NCI-H2196 treated with DMSO at 0.1 percent for 48 hours (cell line): ENCODE measurements around the gene BARHL2.

Experiments
- DNase-seq: peaks from one replicate; lab custom pipeline; 2025; ENCODE audit not compliant: unreplicated experiment; lab: John Stamatoyannopoulos, UW

The BARHL2 gene

DNA sequence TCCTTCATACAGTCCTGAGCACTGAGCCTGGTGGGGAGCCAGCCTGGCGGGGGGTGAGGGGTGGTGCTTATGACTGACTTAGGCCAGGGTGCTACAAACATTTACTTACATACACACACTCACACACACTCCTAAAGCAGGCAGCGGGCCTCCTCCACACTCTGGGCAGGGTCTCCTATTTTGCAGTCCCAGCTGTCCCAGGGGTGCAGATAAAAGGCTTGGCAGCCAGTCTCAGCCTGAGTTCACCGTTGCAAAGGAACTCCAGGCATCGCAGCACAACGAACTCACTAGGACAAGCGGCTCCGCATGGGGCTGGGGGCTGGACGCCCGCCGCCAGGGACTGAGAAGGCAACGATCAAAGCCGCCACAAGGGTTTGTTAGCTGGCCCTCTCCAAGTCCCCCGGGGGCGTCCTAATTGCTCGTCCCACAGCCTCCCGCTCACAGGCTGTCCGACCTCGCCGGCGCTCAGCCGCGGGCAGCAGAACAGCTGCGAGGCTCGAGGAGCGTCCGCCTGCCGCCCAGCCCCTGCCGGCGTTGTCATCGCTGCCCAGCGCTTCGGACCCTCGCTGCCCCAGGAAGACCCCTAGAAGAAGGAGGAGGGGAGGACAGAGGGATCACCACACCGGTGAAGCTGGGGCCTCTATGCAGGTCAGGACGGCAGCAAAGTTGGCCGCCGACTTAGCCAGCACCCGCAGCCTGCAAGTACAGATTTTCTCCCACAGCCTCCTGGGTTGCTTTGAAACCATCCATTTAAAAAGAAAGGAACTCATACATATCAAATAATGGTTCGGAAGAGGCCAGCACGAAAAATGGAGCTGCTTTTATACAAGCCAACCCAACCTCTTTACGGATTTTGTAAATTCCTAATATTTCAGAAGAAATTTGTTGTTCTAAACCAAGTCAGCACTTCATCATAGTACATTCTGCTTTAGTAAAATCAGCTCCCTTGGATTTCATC lies 6.2 kb downstream of the BARHL2 start:
- no peak for DNase-seq

DNA sequence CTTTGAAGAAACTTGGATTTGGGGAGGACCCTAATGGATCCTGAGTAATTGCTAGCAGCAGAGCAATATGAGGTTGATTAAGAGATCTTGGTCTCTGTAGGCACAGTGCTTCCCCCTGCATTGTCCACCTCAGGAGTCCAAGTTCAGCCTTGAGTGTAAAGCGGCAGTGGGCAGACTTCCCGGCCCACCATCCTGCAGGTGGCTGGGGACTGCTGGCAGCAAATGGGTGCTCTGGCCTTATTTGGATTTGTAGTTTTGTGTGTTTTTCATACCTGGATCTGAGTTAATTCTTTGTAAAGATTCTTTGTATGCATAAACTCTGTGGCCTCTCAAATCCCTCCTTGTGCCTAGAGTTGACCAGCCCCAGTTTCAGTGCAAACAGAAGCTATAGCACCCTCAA lies 7.6 kb downstream of the BARHL2 start:
- DNase-seq, result no peak

GRCh38 chr1:90708826-90709225 lies 8.3 kb downstream of the BARHL2 start:
- no peak for DNase-seq

DNA sequence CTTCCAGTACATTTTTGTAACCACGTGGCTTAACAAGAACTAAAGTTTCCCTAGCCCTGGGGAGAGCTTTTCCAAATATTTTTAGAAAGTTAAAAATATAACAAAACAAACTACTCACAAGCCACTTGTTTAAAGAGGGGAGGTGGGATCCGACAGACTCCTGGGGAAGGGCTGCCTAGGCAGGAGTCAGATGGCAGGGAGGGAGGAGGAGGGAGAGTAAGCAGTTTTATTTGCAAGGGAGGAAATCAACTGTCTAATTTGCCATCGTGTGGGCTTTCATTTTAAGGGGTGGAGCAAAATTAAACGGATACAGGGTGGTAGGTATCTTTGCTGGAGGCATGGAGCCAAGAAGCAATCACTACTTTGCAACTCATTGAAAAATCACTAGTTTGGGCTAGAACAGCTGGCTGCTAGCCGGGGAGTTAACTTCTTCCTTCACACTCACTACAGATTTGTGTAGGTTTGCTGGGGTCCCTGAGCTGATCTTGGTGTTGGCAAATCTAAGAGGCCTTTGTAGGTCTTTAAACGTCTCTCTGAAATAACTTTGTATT lies 8.8 kb downstream of the BARHL2 start:
- no peak for DNase-seq

DNA sequence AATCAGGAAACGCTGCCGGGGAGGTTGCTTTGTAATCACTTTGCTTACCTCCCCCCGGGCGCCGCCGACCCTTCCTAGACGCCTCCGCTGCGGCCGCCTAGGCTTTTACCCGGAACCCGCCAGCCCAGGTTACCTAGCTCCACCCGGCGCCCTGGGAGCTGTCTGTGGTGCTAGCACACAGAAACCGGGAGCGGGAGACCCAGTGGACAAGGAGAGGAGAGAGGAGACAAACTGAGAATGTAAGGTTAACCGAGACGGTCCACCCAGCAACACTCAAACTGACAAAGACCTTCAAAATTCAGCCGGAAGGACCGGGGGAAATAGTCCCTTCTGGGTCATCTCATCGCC lies 9.8 kb downstream of the BARHL2 start:
- no peak for DNase-seq

- DNase-seq, result no peak
Observed at GRCh38 chr1:90706437-90707362, 10.4 kb downstream of the BARHL2 start.

DNA sequence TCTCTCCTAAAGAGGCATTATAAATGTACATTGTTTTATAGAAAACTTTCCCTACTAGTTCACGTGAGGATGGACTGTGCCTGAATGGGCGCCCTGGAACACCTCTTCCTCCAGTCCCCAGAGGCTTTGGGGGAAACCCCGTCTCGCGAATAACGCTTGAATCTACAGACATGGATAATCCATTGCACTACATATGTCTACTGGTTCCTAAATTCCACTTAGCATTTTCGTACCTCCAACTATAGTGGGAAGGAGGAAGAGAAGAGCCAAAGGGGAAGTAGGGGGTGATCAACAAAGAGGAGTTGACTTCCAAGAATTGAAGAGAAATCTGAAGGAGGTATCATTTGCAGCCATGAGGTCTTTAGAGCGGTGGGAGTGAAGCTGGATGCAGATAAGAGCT lies 11.1 kb downstream of the BARHL2 start:
- no peak for DNase-seq

- no peak for DNase-seq
Observed at GRCh38 chr1:90704817-90705216, 12.3 kb downstream of the BARHL2 start.

- DNase-seq, result no peak
Observed at GRCh38 chr1:90694846-90695245, 22.3 kb downstream of the BARHL2 start.

DNA sequence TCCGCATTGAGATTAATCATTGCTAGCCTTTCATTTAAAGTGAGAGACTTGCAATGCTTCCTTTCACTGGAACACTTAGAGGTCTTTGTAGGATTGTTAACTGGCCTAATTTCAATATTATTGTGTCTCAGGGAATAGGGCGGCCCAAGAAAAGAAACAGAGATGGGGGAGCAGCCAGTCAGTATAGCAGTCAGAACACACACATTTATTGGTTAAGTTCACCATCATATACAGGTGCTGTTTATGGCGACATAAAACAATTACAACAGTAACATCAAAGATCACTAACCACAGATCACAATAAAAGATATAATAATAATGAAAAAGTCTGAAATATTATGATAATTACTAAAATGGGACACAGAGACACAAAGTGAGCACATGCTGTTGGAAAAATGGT lies 29.4 kb downstream of the BARHL2 start:
- no peak for DNase-seq

GRCh38 chr1:90675161-90675847 lies 41.8 kb downstream of the BARHL2 start:
- DNase-seq, result no peak

GRCh38 chr1:90671741-90672140 lies 45.4 kb downstream of the BARHL2 start:
- DNase-seq, result no peak

GRCh38 chr1:90671251-90671650 lies 45.9 kb downstream of the BARHL2 start:
- no peak for DNase-seq
